Activated CD8-positive, alpha-beta memory T cell treated with anti-CD3 and anti-CD28 coated beads, Interleukin-2, amount 50 U/mL, for 48 hours (primary cell): Measurements from ENCODE around the gene FAHD2B.
"Not testable (repeated sequence)": the region's sequence is repeated elsewhere in the genome, so short reads cannot be mapped to it uniquely, and the experiment has no call there.

Experiments
- DNase-seq: peaks from one replicate; pipeline ENCODE4 v3.0.0-alpha.2; 2020

Gene FAHD2B

GRCh38 chr2:97067279-97068004 lies 27.2 kb downstream of the FAHD2B start:
- no peak for DNase-seq

GRCh38 chr2:97066030-97066429 lies 28.7 kb downstream of the FAHD2B start:
- DNase-seq, result not testable (repeated sequence)

GRCh38 chr2:97062020-97062419 lies 32.7 kb downstream of the FAHD2B start:
- not testable (repeated sequence) for DNase-seq

GRCh38 chr2:97059782-97060181 lies 34.9 kb downstream of the FAHD2B start:
- DNase-seq, result not testable (repeated sequence)

GRCh38 chr2:97056150-97056549 lies 38.5 kb downstream of the FAHD2B start:
- DNase-seq, result not testable (repeated sequence)

GRCh38 chr2:97050032-97050431 lies 44.6 kb downstream of the FAHD2B start:
- DNase-seq, result not testable (repeated sequence)

- DNase-seq, result not testable (repeated sequence)
Observed at GRCh38 chr2:97048448-97048847, 46.2 kb downstream of the FAHD2B start.

GRCh38 chr2:97046676-97047075 lies 48.0 kb downstream of the FAHD2B start:
- DNase-seq, result not testable (repeated sequence)

- not testable (repeated sequence) for DNase-seq
Observed at GRCh38 chr2:97045895-97046499, 48.7 kb downstream of the FAHD2B start.
